SKM-1 (cell line): Measurements from ENCODE around the gene TRAF3IP3.

Source experiments
- DNase-seq: peaks from one replicate; lab custom pipeline; 2025; ENCODE audit not compliant: unreplicated experiment; lab: John Stamatoyannopoulos, UW

The TRAF3IP3 gene

DNA sequence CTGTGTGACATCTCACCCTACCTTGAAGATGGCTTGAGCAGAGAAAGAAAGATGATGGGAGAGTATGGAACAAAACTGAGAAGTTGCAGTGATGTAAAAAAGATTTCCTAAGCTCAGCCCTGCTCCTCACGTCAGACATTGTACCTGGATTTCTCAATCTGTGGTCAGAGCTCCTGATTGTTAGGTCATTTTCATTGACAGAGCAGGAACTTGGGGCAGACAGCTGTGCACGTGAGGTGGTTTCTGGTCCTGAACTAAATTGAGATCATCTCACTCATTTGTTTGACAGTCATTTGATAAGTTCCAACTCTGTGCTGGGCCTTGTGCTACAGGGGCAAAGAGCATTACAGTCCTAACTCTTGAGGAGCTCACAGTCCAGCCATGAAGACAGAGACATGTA lies 10.2 kb downstream of the TRAF3IP3 start:
- DNase-seq, result peak; percentile 90

DNA sequence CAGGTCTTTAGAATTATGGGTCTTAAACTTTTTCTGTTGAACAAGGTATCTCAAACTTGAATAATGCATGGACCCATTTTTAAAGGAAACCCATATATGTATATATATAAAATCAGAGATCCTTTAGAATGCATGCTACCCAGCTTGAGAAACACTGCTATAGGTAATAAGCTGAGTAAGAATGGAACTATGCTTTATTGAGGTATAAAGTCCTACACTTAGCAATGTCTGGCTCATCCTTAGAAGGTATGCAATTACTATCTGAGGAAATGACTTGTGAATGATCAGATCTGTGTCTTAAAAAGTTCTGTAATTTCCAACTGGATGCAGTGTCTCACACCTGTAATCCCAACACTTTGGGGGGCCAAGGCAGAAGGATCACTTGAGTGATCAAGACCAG lies 11.2 kb downstream of the TRAF3IP3 start:
- DNase-seq, result no peak

DNA sequence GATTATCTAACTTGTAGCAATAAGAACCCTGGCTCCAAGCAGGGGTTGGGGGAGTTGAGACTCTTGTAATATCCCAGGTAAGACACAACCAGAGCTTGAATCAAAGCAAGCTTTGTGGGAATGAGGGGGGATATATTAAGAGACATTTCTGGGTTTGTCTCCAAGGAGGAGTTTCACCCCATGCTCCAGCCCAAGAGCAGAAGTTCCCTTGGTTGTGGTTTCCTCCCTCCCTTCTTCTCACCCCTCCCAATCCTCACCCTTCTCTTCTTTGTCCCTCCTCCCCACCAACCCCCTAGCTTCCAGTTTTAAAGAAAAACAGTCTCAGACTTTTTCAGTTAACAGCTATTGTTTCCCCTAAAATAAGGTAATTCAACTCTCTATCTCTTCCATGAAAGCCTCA lies 11.9 kb downstream of the TRAF3IP3 start:
- DNase-seq, result peak; percentile 71

- no peak for DNase-seq
These were observed 12.5 kb downstream of the TRAF3IP3 start for GRCh38 chr1:209768354-209768774.

DNA sequence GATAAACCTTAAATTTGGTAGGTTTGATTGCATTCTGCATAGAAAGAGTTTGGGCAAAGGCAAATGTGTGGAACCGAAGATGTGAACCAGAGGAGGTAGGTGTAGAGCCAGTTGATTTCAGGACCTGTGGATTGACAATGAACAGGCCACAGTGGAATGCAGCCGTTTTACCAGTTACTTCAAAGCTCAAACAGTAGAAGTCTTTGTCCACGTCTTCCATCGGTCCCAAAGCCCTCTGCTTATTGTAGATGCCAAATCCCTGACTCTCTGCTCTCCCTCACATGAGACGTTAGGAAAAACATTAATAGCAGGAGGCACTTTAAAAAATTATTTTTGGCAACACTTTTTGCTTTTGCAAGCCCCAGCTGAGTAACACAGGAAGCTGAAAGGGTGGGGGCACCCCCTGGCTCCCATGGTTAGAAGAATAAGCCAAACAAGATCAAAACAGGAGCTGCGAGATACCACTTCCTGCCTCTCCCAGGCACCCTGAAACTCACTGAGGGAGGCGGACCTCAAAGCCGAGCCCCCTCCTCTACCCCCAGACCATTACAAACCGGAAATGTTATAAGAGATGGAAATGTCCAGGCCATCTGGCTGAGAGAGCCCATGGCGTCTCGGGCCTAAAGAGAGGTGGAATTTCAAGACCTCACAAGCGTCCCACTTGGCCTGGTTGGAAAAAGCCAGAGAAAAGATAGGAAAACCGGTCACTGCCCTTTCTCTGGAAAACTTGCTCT lies 13.5 kb downstream of the TRAF3IP3 start:
- DNase-seq, result peak; percentile 87

DNA sequence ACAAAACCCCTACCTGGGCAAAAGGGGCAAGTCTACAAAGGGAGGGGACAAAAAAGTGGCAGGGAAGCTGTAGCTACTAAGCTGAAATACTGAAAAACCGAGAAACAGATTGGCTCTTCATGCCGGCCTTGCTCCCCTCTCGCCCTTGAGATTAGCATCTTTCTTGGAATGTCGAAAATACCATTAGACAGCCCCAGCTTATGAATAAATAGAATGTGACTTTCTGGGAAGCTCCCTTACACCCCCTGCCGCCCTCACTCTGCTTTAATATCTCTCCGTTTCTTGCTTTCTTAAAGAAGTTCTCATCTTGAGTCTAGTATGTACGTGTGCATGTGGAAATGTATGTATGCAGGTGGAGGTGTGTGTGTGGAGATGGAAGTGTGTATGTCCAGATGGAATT lies 14.1 kb downstream of the TRAF3IP3 start:
- no peak for DNase-seq

- DNase-seq, result no peak
These were observed 15.0 kb downstream of the TRAF3IP3 start for GRCh38 chr1:209770636-209771415.

GRCh38 chr1:209772126-209772525 lies 16.3 kb downstream of the TRAF3IP3 start:
- DNase-seq, result no peak

- DNase-seq, result no peak
These were observed 18.7 kb downstream of the TRAF3IP3 start for GRCh38 chr1:209774592-209774991.

- no peak for DNase-seq
These were observed 19.8 kb downstream of the TRAF3IP3 start for GRCh38 chr1:209775678-209776077.

DNA sequence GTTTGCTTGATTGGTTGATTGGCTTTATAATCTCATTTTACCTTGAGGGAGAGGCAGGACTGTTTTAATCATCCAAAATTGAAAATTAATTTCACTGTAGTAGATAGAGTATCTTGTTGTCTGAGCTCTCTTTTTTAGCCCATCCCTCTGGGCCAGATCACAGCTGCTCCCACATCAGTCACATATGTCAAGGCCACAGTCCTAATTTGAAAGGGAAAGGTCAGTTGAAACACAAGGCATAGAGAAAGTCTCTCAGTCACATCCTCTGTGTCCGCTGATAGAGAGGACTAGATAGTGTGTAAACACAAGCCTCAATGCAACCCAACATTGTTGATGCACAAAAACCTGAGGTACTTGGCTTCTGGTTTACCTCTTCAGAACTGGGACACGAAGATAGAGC lies 21.7 kb downstream of the TRAF3IP3 start:
- DNase-seq, result no peak

DNA sequence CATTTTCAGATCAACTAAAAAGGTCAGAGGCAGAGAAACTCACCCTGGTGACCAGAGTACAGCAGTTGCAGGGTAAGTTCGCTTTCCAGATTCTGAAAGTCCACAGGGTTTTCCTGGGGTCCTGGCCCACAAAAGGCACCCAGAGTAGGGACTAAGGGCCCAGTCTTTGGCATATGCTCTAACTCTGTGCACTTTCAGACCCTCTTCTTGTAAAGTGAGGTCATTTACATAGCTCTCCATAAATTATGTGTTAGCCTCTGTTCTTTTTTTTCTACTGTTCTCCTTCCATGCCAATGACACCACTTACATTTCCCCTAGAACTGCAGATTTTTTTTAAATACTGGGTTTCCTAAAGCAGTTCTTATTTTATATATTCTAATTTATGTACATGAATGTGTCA lies 22.2 kb downstream of the TRAF3IP3 start:
- no peak for DNase-seq

DNA sequence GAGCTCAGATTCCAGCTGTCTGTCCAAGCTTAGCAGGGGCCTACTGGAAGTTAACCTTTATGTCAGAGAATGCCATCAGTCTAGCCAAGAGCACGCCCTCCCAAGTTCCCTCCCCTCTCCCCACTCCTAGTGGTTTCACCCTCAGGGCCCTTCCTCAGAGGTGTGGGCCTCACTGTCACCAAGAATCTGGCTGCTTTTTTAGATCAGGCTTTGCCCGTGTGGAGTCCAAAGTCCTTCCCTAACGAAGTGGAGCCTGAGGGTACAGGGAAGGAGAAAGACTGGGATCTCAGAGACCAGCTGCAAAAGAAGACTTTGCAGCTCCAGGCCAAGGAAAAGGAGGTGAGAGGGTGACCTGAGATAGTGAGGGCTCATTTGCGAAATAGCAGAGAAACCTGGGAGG lies 24.4 kb downstream of the TRAF3IP3 start:
- DNase-seq, result no peak

GRCh38 chr1:209783386-209783785 lies 27.5 kb downstream of the TRAF3IP3 start:
- no peak for DNase-seq

GRCh38 chr1:209784265-209785169 lies 28.7 kb downstream of the TRAF3IP3 start, which contains the start of gene C1orf74:
TSS of gene C1orf74 (minus strand) at chr1:209784559. CDS start at chr1:209783634, 925 bp downstream.
- peak; percentile 99 for DNase-seq

GRCh38 chr1:209785592-209785991 lies 29.7 kb downstream of the TRAF3IP3 start:
- no peak for DNase-seq

DNA sequence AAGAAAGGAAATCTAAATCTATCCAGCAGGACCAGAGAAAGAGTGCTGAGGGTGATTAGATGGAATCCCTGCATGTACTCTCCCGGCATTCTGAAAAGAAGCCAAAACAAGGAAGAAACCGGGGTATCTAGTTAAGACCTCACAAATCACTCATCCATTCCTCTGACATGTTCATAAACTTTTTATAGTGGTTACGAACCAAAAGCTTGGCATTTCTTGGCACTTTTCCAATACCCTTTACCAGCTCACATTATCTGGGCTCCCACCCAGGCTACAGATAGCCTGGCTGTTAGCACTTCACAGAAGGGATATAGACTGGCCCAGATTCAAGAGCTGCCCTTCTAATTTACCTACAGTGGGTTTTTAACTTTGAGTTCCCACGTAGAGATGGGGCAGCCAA lies 30.3 kb downstream of the TRAF3IP3 start:
- no peak for DNase-seq

DNA sequence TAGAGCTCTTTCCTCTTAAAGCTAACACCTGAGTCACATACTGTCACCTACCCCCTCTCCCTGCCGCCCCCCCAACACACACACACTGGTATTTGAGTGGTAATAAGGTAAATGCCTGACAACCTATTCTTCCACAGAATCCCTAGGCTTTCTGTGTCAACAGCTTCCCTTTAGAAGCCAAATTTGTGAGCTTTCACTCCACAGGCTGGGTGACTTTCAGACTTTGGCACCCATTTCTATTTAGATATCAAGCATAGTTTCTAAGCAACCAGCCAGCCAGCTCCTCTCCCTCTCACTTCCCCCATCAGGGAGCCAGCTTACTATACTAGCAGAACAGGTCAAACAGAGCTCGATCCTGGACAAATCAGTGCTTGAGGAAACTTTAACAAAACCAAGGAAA lies 31.7 kb downstream of the TRAF3IP3 start:
- DNase-seq, result no peak

DNA sequence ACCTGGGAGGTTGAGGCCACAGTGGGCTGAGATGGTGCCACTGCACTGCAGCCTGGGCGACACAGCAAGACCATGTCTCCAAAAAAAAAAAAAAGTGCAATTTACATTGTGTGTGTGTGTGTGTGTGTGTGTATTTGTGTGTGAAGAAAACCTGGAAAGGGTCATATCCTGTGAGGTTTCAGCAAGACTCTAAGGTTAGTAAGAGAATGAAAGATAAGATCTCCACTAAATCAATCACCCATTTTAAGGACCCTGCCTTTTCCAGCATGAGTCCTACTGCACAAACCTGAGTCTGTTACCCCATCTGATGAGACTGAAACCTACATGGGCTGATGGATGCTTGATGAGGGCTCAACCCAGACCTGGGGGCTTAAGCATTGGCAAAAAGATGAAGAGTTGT lies 33.4 kb downstream of the TRAF3IP3 start:
- no peak for DNase-seq

DNA sequence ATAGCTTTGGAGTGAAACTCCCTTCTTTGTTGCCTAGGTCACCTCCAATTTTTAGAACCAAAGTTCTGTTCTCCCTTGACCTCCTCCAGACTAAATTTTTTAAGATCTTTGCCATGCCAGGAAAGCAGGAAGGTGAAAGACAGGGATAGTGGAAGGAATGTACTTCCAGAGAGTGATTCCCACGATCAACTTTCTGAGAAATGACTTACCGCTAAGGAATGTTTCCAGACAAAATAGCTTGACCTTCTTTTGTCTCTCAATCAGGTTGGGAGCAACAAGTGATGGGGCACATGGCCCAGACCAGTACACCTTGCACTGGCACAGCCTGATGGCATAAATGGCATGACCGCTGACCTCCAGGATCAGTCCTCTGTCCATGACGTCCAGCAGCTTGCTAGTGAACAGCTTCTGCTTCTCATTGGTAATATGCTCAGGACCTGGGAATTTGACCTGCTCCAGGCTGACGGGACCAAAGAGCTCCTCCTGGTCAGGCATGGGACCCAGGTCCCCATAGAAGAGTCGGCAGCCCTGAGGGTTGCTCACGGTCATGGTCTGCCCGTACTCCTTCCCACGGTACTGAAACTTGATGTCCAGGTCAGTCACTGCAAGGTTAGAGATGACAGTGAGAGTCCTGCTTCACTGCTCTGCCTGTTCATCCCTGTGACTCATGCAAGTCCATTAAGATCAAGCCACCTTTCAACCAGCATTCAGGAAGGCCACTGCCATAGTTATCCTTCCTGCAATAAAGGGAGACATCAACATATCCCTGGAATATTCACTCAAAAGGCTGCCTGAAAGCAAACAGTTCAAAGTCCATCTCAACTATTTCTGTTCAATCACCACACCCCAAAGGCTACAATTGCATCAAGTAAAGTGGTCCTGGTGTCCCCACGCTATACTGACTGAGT lies 34.7 kb downstream of the TRAF3IP3 start:
- DNase-seq, result no peak
